HG03460 (cell line): Measurements from ENCODE around the gene ANAPC10.
"Not testable (repeated sequence)": the region's sequence is repeated elsewhere in the genome, so short reads cannot be mapped to it uniquely, and the experiment has no call there.

Source experiments
- ATAC-seq: cut with Tn5 transposase; IDR thresholded peaks from one replicate; pipeline ENCODE4 v1.9.1; 2021; ENCODE audit not compliant: unreplicated experiment

ANAPC10 gene

GRCh38 chr4:145012841-145013240 is 85.2 kb downstream of the ANAPC10 start:
- no peak for ATAC-seq

- ATAC-seq: no peak
Observed at GRCh38 chr4:145011636-145012035, 86.4 kb downstream of the ANAPC10 start.

- ATAC-seq: not testable (repeated sequence)
Observed at GRCh38 chr4:145010315-145010714, 87.7 kb downstream of the ANAPC10 start.

GRCh38 chr4:145003675-145004074 is 94.3 kb downstream of the ANAPC10 start:
- no peak for ATAC-seq

GRCh38 chr4:145001635-145002034 is 96.4 kb downstream of the ANAPC10 start:
- ATAC-seq: no peak

- not testable (repeated sequence) for ATAC-seq
Observed at GRCh38 chr4:145000656-145001055, 97.3 kb downstream of the ANAPC10 start.

GRCh38 chr4:144989306-144989705 is 108.7 kb downstream of the ANAPC10 start:
- no peak for ATAC-seq

- no peak for ATAC-seq
Observed at GRCh38 chr4:144985531-144985930, 112.5 kb downstream of the ANAPC10 start.

- no peak for ATAC-seq
Observed at GRCh38 chr4:144985014-144985413, 113.0 kb downstream of the ANAPC10 start.

- ATAC-seq: no peak
Observed at GRCh38 chr4:144984241-144984640, 113.8 kb downstream of the ANAPC10 start.

- ATAC-seq: no peak
Observed at GRCh38 chr4:144975718-144976117, 122.3 kb downstream of the ANAPC10 start.

GRCh38 chr4:144970597-144970996 is 127.4 kb downstream of the ANAPC10 start:
- peak; percentile 70 for ATAC-seq

- ATAC-seq: no peak
Observed at GRCh38 chr4:144969821-144970220, 128.2 kb downstream of the ANAPC10 start.

GRCh38 chr4:144968606-144969005 is 129.4 kb downstream of the ANAPC10 start:
- ATAC-seq: no peak

GRCh38 chr4:144967161-144967560 is 130.8 kb downstream of the ANAPC10 start:
- ATAC-seq: peak; percentile 65

- no peak for ATAC-seq
Observed at GRCh38 chr4:144962300-144962699, 135.7 kb downstream of the ANAPC10 start.

GRCh38 chr4:144955104-144955503 is 142.9 kb downstream of the ANAPC10 start:
- no peak for ATAC-seq

- ATAC-seq: no peak
Observed at GRCh38 chr4:144954230-144954629, 143.8 kb downstream of the ANAPC10 start.

- no peak for ATAC-seq
Observed at GRCh38 chr4:144948421-144948820, 149.6 kb downstream of the ANAPC10 start.

- ATAC-seq: no peak
Observed at GRCh38 chr4:144948009-144948408, 150.0 kb downstream of the ANAPC10 start.
